ENCODE results near the gene ATP6V1B1. TPM values are rescaled to one million over a fixed set of nuclear protein-coding genes. Genes with fewer than 3 reads are reported as not detected.

Gene ATP6V1B1
- total RNA-seq, 1 experiment from 2014 or later, result 6.5 TPM

- TF ChIP-seq EZH2 (IDR thresholded peaks at IDR 0.05; ENCODE audit: borderline replicate concordance, low read depth, low read length, poor library complexity, severe bottlenecking), result no peak
- TF ChIP-seq CTCF (conservative IDR thresholded peaks at IDR 0.05; ENCODE audit: low read depth, low read length), result no peak
- no peaks in the 10 kb centered on the region for H3K9me3 ChIP-seq (ENCODE audit: low read depth, low read length, poor library complexity, severe bottlenecking)
- no peaks in the 10 kb centered on the region for H3K27me3 ChIP-seq (replicated peaks; ENCODE audit: insufficient read depth, low read depth, low read length, poor library complexity)
- intact Hi-C loops (cut with micrococcal nuclease; ENCODE audit: unreplicated experiment), result no loop called here
- ChIA-PET POLR2A (ENCODE audit: low non-redundant PET) (no interaction called here), CTCF (no interaction called here)
- BruUV-seq (replicated peaks), result no TSS peak
- no peaks in the 10 kb centered on the region for H3K36me3 ChIP-seq (ENCODE audit: insufficient read depth, low read length, poor library complexity, severe bottlenecking)
- H3K27ac ChIP-seq (ENCODE audit: low read depth, low read length, poor library complexity, severe bottlenecking), result no peak overlapping the region
- H3K4me1 ChIP-seq (ENCODE audit: insufficient read depth, low read length, poor library complexity, severe bottlenecking), result no peaks in the 10 kb centered on the region
- DNase-seq (ENCODE audit: low spot score), result no peak
- H3K4me3 ChIP-seq (ENCODE audit: low read depth, low read length, poor library complexity, severe bottlenecking), result no peak overlapping the region
These were observed 67.7 kb downstream of the ATP6V1B1 start for GRCh38 chr2:71003396-71003795.

GRCh38 chr2:71003966-71004755 is 68.5 kb downstream of the ATP6V1B1 start:
- no TSS peak for BruUV-seq (replicated peaks)
- H3K27me3 ChIP-seq (replicated peaks; ENCODE audit: insufficient read depth, low read depth, low read length, poor library complexity), result no peaks in the 10 kb centered on the region
- DNase-seq (ENCODE audit: low spot score), result no peak
- intact Hi-C loops (cut with micrococcal nuclease; ENCODE audit: unreplicated experiment), result no loop called here
- H3K4me3 ChIP-seq (ENCODE audit: low read depth, low read length, poor library complexity, severe bottlenecking), result no peak overlapping the region
- POLR2A ChIA-PET (ENCODE audit: low non-redundant PET), result no interaction called here
- H3K4me1 ChIP-seq (ENCODE audit: insufficient read depth, low read length, poor library complexity, severe bottlenecking), result no peaks in the 10 kb centered on the region
- H3K36me3 ChIP-seq (ENCODE audit: insufficient read depth, low read length, poor library complexity, severe bottlenecking), result no peaks in the 10 kb centered on the region
- TF ChIP-seq EZH2 (IDR thresholded peaks at IDR 0.05; ENCODE audit: borderline replicate concordance, low read depth, low read length, poor library complexity, severe bottlenecking) (no peak), CTCF (conservative IDR thresholded peaks at IDR 0.05; ENCODE audit: low read depth, low read length) (no peak)
- CTCF ChIA-PET, result no interaction called here
- no peaks in the 10 kb centered on the region for H3K9me3 ChIP-seq (ENCODE audit: low read depth, low read length, poor library complexity, severe bottlenecking)
- no peak overlapping the region for H3K27ac ChIP-seq (ENCODE audit: low read depth, low read length, poor library complexity, severe bottlenecking)

GRCh38 chr2:71004857-71005256 is 69.2 kb downstream of the ATP6V1B1 start:
- intact Hi-C loops (cut with micrococcal nuclease; ENCODE audit: unreplicated experiment), result no loop called here
- ChIA-PET CTCF (no interaction called here), POLR2A (ENCODE audit: low non-redundant PET) (no interaction called here)
- DNase-seq (ENCODE audit: low spot score), result no peak
- TF ChIP-seq CTCF (conservative IDR thresholded peaks at IDR 0.05; ENCODE audit: low read depth, low read length) (no peak), EZH2 (IDR thresholded peaks at IDR 0.05; ENCODE audit: borderline replicate concordance, low read depth, low read length, poor library complexity, severe bottlenecking) (no peak)
- Histone ChIP-seq H3K27me3 (replicated peaks; ENCODE audit: insufficient read depth, low read depth, low read length, poor library complexity) (no peaks in the 10 kb centered on the region), H3K9me3 (ENCODE audit: low read depth, low read length, poor library complexity, severe bottlenecking) (no peaks in the 10 kb centered on the region), H3K36me3 (ENCODE audit: insufficient read depth, low read length, poor library complexity, severe bottlenecking) (no peaks in the 10 kb centered on the region), H3K4me3 (ENCODE audit: low read depth, low read length, poor library complexity, severe bottlenecking) (no peak overlapping the region), H3K27ac (ENCODE audit: low read depth, low read length, poor library complexity, severe bottlenecking) (no peak overlapping the region), H3K4me1 (ENCODE audit: insufficient read depth, low read length, poor library complexity, severe bottlenecking) (no peaks in the 10 kb centered on the region)
- no TSS peak for BruUV-seq (replicated peaks)

All from A673 (cell line).